ENCODE measurements around the gene LAD1.

The LAD1 gene

GRCh38 chr1:201419256-201419655 lies 20.1 kb upstream of the LAD1 start:
- Histone ChIP-seq H3K4me3 (replicated peaks; ENCODE audit: low read depth, low read length) (no peak overlapping the region), H3K27me3 (replicated peaks; ENCODE audit: control insufficient read depth, insufficient read depth, low read length) (no peaks in the 10 kb centered on the region; the same call in 1 of the 2 replicates)
- no peak for TF ChIP-seq CTCF (IDR thresholded peaks at IDR 0.05; ENCODE audit: insufficient read depth, low read length, poor library complexity, severe bottlenecking)

GRCh38 chr1:201418461-201418860 lies 19.3 kb upstream of the LAD1 start:
- Histone ChIP-seq H3K4me3 (replicated peaks; ENCODE audit: low read depth, low read length) (no peak overlapping the region), H3K27me3 (replicated peaks; ENCODE audit: control insufficient read depth, insufficient read depth, low read length) (no peaks in the 10 kb centered on the region; the same call in 1 of the 2 replicates), H3K36me3 (ENCODE audit: control insufficient read depth, insufficient read depth, low read length) (no peaks in the 10 kb centered on the region)
- TF ChIP-seq CTCF (IDR thresholded peaks at IDR 0.05; ENCODE audit: insufficient read depth, low read length, poor library complexity, severe bottlenecking) = no peak
- DNase-seq (ENCODE audit: extremely low read depth, insufficient read length) = no peak

More at GRCh38 chr1:201419256-201419655, 20.1 kb upstream of the LAD1 start:
- H3K36me3 ChIP-seq (ENCODE audit: control insufficient read depth, insufficient read depth, low read length) = no peaks in the 10 kb centered on the region
- no peak for DNase-seq (ENCODE audit: extremely low read depth, insufficient read length)

- no peaks in the 10 kb centered on the region for H3K36me3 ChIP-seq (ENCODE audit: control insufficient read depth, insufficient read depth, low read length)
- no peaks in the 10 kb centered on the region; the same call in 1 of the 2 replicates for H3K27me3 ChIP-seq (replicated peaks; ENCODE audit: control insufficient read depth, insufficient read depth, low read length)
- DNase-seq (ENCODE audit: extremely low read depth, insufficient read length) = no peak
Measured at GRCh38 chr1:201414051-201414738, 15.1 kb upstream of the LAD1 start.

GRCh38 chr1:201411292-201411691 lies 12.2 kb upstream of the LAD1 start:
- no peaks in the 10 kb centered on the region for H3K36me3 ChIP-seq (ENCODE audit: control insufficient read depth, insufficient read depth, low read length)
- no peaks in the 10 kb centered on the region for H3K27me3 ChIP-seq (replicated peaks; ENCODE audit: control insufficient read depth, insufficient read depth, low read length)
- no peak overlapping the region for H3K4me3 ChIP-seq (replicated peaks; ENCODE audit: low read depth, low read length)
- no peak for TF ChIP-seq CTCF (IDR thresholded peaks at IDR 0.05; ENCODE audit: insufficient read depth, low read length, poor library complexity, severe bottlenecking)
- no peak for DNase-seq (ENCODE audit: extremely low read depth, insufficient read length)

More at GRCh38 chr1:201414051-201414738, 15.1 kb upstream of the LAD1 start:
- H3K4me3 ChIP-seq (replicated peaks; ENCODE audit: low read depth, low read length) = no peak overlapping the region
- no peak for TF ChIP-seq CTCF (IDR thresholded peaks at IDR 0.05; ENCODE audit: insufficient read depth, low read length, poor library complexity, severe bottlenecking)

- H3K36me3 ChIP-seq (ENCODE audit: control insufficient read depth, insufficient read depth, low read length) = no peaks in the 10 kb centered on the region
- DNase-seq (ENCODE audit: extremely low read depth, insufficient read length) = no peak
- TF ChIP-seq CTCF (IDR thresholded peaks at IDR 0.05; ENCODE audit: insufficient read depth, low read length, poor library complexity, severe bottlenecking) = no peak
- H3K27me3 ChIP-seq (replicated peaks; ENCODE audit: control insufficient read depth, insufficient read depth, low read length) = no peaks in the 10 kb centered on the region
- H3K4me3 ChIP-seq (replicated peaks; ENCODE audit: low read depth, low read length) = no peak overlapping the region
Measured at GRCh38 chr1:201409440-201409839, 10.3 kb upstream of the LAD1 start.

Measured in GM06990 (cell line).